HG03521 (cell line): Measurements from ENCODE around the gene STK32C.
"Not testable (repeated sequence)": the region's sequence is repeated elsewhere in the genome, so short reads cannot be mapped to it uniquely, and the experiment has no call there.

ENCODE experiments used
- ATAC-seq: cut with Tn5 transposase; IDR thresholded peaks from one replicate; pipeline ENCODE4 v1.9.1; 2021; ENCODE audit warnings: mild to moderate bottlenecking, moderate library complexity; ENCODE audit not compliant: unreplicated experiment

The STK32C gene

DNA sequence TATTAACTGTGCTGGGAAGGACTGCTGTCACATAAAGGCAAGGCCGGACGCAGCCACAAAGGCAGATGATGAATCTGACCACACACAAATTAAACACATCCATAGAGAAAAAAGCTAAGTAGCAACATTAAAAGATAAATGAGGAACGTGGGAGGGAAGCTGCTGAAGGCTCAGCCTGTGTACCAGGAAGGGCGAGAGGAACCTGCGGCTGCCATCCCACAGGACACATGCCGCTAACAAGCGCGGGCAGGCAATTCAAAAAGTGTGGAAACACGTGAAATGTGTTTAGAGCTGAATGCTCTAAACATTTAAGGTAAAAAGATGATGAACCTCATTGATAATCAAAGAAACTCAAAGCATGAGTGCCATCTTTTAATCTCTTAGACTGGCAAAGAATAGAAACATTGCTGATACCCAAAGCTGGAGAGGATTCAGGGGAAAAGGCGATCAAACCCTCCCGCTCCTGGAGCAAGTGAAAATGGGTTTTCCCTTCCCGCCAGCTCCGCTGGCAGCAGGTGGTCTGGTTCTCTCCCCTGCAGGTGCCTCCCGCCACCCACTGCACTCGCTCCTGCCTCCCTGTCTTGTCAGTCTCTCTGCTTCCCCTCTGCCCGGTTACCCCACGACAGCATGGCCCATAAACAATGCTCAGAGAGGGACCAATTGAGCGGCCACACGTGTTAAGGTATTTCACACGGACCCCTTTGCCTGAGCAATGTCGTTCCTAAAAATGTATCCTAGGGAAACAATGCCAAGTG, 4.2 kb downstream of the STK32C start:
- ATAC-seq: no peak

DNA sequence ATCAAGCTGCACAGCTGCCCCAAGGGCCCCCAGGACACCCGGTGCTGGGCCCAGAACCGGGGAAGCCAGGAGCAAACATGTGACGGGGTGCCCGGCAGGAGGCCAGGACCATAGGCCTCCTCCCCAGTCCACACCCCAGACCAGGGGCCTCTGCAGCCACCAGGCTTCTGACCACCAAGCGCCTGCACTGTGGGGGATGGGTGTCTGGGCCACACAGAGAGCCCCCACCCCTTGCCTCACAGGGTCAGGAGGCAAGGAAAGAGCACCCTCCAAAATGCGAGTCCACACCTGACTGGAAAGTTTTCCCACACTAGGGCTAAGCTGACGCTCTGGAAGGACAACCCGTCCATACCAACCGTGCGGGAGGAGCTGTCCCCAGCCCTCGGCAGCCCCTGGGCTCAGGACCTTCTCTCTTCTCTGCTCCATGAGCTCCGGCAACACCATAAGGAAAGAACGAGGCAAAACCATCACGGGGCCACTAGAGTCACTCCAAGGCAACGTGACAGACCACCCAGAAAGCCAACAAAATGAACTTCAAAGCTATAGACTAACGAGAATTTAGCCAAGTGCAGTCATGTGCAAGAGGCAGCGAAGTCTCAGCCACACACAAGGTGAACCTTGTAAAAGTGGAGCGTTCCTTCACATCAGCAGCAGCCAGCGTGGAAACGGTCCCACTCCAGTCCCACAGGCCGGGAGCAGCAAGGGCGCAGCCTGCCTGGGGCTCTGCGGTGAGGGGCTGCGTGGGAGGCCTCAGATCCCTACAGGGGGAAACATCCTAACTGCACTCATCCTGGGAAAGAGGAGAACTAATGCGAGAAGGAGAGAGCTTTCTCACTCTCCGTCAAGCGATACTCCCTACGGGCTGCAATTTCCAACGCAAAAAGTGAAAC, 5.1 kb downstream of the STK32C start:
- ATAC-seq: no peak

DNA sequence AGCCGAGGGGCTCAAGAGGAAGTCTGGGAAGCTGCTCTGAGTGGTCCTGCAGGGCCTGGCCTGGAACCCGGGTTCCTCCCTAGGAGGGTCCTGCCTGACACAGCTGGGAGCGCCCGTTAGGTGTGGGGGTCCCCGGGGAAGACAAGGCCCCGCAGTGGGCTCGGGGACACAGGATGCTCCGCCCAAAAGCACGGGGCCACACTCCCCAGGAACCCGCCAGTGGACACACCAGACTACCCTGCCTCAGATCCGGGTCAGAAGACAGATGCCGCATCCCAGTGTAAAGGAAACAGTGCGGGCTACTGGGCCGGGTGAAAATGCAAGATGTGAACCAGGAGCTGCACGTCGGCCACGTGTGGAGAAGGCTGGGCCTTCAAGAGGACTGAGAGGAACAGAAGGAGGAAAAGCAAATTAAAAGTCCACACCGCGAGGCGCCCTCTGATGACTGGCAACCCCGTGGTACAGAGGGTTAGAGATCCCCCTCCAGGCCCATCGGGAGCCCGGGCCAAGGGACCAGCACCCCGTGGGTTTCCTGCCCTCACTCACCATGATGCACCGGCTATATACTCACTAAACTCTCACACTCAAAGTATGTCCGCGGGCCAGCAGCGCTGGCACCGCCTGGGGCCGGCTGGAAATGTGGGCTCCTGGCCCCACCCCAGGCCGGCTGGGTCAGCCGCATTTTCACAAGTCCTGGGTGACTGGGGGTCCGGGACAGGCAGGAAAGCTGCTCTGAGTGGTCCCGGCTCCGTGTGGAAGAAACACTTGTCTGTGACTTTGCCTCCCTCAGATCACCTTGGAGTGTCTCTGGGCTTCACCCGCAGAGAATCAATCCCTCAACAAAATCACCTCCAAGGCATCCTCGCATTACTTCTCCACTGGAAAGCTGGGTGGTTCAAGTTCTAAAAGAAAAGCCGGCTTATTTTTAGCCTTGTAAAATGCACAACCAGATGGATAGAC, 6.1 kb downstream of the STK32C start:
- no peak for ATAC-seq

DNA sequence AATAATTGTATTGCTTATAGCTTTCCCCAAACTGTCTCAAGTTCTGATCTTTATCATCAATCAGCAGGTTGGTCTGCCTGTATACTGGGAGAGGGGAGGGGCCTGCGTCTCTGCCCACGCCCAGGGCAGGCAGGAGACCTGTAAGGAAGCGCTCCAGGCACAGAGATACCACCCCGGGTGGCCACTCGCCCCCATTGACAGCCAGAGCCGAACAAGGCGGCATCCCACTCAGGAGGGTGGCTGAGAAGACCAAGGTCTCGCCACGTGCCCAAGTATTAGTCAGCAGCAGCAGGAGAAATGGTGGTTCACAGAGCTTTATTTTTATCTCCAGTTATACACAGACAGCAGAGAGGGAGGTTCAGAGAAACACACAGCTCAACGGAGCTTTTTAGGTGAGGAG, 7.2 kb downstream of the STK32C start:
- ATAC-seq: no peak

DNA sequence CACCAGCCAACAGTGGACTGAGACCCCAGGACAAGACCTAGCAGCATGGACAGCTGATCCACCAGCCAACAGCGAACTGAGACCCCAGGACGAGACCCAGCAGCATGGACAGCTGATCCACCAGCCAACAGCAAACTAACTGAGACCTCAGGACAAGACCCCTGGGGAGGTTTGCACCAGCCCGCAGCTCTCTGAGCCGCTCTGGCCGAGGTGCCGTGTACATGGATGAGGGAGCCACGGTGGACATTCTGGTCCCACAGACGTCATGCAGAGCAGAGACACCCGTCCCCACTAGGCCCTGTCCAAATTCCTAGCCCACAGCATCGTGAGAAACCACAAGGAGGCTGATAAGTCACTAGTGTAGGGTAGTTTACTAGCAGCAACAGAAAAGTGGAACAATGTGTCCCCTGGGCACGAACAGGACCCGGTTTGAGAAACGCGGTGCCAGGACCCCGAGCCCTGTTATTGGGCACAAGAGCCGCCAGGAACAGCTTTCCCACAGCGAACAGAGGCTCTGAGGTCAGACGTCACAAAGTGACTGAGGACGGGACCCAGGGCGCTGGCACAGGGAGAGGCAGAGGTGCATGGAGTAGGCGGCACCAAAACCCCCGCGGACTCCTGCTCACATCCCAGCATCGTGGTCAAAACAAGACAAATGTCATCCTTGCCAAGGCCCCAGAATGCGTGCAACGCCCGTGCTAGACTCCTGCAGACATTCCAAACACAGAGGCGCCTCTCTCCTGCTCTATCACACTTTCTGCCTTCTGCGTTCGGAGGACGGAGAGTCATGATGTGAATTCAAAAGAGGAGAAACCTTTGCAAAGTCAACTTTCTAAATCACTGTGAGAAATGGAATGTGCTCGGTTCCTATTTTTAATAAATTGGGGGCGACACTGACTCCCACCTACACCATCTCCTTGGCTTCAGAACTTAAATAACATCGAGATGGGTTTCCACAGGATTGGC, 8.1 kb downstream of the STK32C start:
- no peak for ATAC-seq

DNA sequence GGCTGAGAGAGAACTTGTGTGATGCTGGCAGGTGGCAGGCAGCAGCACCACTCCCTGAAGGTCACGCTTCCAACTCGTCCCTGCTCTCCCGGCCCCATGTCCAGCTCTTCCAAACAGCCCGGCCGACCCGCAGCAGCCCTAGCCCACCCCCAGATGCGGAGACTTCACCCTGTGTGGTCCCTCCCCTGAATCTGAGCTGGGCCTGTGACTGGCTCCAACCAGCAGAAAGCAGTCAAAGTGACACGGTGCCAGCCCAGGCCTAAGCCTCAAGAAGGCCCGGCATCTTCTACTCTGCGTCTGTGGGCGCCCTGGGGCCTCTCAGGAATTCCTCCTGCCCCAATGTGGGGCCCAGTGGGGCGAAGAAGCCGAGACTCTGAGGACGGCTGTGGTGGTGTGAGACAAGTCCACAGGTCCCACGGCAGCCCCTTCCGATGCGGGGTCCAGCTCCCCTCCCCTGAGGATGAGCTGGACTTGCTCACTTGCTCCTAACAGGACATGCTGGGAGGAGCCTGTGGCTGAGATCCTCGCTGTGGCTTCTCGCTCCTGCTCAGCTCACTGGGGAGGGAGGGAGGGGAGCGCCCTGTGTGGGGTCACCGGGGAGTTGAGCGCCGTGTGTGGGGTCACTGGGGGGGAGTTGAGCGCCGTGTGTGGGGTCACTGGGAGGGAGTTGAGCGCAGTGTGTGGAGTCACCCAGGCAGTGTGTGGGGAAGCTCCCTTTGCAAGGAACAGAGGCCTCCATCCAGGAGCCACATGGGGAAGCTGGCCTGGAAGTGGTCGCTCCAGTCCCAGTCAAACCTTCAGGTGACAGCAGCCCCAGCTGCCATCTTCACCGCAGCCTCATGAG, 9.5 kb downstream of the STK32C start:
- no peak for ATAC-seq

DNA sequence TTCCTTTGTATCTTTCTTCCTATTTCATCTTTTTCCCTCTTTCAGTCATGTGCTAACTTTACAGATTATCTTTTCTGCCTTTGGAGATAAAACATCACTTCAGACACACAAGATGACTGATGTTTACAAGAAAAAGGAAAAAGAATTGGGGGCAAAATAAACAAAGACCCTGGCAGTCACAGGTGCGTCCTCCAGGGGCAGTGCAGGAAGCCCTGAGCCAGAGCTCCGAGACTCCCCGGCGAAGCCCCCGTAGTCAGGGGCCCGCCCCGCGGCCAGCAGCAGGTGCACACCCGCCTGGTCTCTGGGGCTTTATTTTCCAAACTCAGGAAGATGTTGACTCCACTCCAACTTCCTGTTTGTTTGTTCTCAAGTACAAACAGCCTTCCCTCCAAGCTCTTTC, 10.2 kb downstream of the STK32C start:
- no peak for ATAC-seq

DNA sequence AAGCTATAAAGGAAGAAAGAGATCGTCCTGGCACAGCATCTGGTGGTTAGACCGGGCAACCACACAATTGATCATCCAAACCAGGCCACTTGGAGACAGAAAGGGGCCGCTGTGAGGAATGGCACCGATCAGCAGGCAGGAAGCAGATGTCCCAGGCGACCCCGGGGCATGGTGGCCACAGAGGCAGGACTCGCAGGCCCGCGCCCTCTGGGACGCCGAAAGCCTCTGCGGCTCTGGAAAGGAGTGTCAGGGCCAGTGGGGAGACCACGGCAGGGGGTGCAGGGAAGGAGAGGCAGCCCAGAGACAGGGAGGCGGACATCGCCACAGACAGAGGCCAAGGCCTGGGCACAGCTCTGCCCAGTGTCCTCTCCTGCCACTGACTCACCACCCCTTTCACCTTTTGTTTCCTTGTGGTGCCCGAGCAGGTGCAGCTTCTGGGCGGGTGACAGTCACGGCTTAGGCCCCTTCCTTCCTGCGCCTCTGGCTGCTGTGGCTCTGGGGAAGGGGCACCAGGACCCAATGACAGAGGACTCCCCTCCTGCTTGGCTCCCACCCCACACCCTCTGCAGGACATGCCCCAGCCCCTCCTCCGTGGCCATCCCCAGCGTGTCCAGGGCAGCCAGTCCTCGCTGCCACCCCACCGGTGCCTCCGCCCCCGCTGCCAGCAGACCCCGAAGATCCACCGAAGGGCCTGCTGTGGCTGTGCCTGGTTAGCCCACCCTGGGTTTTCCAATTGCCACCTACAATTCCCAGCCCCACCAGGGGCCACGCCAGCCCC, 10.9 kb downstream of the STK32C start:
- ATAC-seq: no peak

DNA sequence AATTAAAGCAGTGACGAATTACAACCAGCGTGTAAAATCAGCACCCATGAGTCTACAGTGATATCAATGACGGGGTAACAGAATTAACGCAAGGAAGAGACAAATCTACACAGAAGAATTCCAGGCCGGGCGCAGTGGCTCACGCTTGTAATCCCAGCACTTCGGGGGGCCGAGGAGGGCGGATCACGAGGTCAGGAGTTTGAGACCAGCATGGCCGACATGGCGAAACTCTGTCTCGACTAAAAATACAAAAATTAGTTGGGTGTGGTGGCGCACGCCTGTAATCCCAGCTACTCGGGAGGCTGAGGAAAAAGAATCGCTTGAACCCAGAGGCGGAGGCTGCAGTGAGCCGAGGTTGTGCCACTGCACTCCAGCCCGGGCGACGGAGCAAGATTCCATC, 12.3 kb downstream of the STK32C start:
- ATAC-seq: not testable (repeated sequence)

DNA sequence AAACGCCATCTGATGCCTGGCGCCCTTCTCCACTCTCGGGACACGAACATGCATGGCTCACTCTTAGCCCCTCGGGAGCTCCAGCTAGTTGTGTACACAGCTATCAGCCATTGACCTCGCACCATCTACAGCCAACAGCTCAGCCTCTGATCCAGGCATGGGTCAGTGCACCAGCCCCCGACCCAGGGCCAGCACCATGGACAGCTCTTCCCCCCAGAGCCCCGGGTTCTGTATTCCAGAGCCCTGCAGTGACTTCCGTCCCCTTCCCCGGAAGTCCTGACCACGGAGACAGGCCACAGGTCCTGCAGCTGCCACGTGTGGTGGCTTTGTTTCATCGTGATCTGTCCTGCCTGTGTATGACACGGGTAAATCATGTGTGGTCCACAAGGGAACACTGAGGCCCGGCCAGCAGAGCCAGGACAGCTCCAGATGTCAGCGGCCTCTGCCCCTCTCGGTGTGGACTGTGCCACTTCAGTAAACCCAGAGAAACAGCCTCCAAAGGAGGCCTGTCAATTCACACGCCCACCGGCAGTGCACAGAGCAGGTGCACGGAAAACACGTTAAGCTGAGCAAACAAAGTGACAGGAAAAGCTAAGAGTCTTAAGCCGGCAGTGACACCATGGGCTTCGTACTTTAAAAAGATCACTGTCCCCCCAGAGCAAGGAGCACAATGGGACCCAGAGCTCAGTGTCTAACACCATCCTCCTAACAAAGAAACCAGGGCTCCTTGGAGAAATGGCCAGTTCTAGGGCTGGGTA, 13.0 kb downstream of the STK32C start:
- ATAC-seq: no peak

DNA sequence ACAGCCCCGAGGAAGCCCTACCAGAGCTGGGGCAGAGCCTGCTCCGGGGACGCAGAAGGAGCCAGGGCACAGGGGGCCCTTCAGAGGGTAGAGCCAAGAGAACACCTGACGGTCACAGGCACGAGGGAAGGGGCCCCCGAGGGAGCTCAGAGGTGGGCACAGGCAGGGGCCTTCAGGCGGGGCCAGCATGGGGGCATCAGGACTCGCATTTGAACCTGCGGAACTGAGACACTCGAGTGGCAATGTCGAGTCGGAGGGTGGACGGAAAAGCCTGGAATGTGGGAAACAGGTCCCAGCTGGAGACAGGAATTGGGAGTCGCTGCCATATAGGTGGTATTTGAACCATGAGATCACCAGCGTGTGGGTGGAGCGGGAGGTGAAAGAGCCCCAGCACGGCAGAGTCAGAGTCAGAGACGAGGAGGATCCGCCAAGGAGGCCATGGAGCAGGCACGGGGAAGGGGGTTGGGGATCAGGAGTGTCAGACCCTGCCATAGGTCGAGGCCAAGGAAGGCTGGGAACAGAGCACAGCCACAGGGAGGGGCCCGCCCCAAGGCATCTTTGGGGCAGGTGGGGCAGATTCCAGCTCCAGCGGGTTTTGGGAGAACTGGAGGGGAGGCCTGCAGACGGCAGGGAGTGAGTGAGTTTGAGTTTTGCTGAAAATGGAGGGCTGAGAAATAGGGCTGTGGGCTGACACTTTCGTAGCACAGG, 13.8 kb downstream of the STK32C start:
- no peak for ATAC-seq

DNA sequence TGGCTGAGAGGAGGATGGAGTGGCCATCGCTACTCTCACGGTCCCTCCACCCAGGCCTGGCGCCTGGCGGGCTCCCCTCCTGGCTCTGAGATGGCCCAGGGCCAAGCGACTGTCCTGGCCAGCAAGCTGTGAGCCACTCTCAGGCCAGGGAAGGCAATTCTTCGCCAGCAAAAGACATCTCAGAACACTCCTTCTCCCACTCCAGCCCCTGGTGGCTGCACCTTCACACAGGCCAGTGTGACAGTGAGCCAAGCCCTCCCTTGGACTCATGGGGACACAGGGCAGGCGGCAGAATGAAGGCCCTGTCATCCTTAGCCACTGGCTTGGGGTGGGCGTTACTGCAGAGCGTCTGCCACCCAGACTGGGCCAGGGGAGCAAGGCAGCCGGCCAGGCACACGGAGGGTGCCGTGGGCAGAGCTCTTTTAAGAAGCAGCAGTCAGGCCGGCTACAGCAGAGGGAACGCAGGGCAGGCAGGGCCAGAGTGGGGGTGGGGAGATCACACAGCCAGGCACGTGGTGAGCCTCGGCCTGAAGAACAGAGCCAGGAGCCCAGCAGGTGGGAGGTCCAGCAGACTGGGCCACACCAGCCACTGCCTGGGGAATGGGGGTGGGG, 14.4 kb downstream of the STK32C start:
- ATAC-seq: no peak

DNA sequence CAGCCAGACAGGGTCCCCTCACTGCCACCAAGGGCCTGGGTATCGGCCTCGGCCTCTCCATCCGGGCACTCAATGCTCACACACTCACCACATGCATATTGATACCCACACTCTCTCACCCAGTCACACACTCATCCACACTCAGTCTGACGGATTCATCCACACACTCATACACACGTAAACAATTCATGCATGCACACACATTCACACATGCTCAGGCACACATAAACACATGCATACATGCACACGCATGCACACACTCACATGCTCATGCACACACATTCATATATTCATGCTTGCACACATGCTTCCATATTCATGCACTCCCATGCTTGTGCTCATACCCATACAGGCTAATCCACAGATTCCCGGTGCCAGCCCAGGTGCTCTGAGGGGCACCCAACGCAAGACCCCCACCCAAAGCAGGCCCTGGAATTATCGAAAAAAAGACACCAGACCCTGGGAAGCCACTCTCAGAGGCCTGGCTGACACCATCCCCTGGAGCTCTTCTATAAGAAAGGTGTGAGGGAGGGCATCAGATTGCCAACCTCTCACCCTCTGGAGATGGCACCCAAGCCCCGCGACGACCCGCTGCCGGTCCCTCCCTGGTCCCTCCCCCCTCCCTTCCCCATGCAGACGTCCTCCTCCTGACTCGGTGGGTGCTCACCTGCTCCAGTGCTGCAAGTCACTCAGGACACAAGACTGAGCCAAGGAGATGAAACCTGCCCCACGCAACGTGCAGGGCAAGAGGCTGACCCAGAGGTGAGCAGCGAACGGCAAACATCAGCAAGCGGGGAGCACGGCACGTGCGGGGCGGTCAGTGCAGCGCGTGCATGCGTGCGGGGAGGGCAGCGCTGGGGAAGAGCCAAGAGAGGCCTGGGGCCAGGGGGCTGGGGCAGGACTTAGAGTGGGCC, 15.2 kb downstream of the STK32C start:
- ATAC-seq: no peak

DNA sequence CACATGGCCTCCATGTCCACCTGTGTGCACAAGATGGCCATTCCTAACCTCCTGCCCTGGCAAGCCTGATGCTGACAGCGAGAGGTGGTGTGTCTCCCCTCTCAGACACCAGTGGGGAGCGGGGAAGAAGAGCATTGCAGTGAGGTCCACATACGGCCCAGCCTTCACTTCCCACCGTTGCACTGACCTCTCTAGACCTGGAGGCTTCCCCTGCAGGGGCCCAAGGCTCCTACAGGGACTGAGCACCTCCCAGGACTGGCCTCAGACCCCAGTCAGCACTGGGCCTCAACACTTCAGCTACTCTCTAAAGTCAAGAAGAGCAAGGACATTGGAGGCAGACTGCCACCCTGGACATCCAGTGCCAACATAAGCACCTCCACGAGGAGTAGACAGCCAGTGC, 15.9 kb downstream of the STK32C start:
- ATAC-seq: no peak

DNA sequence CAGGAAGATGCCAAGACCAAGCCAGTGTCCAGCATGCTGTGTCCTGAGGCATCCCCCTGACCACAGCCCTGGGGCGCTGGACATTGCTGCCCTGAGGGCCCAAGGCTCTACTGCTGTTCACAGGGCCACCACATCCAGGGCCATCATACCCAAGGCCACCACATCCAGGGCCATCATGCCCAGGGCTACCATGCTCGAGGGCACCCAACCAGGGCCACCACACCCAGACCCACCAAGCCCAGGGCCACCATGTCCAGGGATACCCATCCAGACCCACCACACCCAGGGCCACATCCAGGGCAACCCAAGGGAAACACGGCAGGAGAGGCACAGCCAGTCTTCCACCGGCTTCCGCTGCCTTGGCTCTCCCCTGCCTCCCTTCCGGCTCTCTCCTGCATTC, 17.1 kb downstream of the STK32C start:
- no peak for ATAC-seq
